GM13977 (cell line): ENCODE measurements around the gene SEMA4C.

Experiments used
- DNase-seq: peaks from one replicate; pipeline ENCODE4 v3.0.0; 2012; ENCODE audit warnings: low spot score
- in situ Hi-C: fragments of 300-500 bp; cut with MboI; formaldehyde crosslinking; loops from one replicate; pipeline ENCODE4 v1.12.0; 2022; ENCODE audit warnings: low sequenced_read_pairs, low pct_unique_long_range_greater_than_20kb, mixed read lengths, inconsistent platforms; ENCODE audit not compliant: unreplicated experiment
- TF ChIP-seq, protein P1 (sequence below): IDR thresholded peaks from 2 replicates; pipeline ENCODE4 v1.5.1; 2012; ENCODE audit warnings: mild to moderate bottlenecking, control low read depth; ENCODE audit not compliant: insufficient read depth; ENCODE audit errors: extremely low read depth, missing control alignments

The SEMA4C gene

DNA sequence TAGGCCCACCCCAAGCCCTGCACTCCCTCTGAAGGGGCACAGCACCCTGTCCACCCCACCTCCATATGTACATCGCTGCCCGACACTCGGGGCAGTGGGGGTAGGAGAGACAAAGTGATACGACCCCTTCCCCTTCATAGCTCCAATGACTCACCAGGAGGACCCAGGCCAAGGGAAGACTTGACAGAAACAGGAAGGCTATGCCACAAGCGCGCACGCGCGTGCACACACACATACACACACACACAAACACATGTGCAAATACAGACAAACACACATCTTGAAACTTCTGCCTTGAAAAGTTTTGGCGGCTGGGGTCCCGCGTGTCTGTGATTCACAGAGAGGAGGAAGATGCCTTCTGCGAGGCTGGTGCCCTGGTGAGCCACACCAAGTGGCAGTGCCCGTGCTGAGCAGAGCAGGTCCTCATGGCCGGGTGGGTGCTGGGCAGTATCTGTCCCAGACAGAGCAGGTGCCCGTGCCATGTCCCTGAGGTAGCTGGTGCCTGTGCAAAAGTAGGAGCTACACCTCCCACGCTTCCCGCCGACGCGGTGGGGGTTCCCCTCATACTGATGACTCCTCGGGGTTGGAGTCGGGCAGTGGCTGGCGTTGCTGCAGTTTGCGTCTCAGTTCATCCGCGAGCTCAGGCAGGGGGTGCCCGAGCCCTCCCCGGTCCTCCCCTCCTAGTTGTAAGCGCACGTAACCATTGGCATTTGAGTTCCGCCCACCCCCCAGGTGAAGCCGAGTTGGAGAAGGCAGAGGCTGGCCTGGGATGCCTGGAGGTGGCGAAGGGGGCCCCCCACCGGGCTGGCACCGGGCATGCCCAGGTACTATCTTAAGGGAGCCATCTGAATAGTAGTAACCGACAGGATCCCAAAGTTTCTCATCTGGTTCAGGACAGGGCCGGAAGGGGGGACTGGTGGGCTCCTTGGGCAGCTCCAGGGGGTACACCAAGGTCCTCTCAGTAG lies 9.5 kb downstream of the SEMA4C start:
- in situ Hi-C loops, result no loop called here
- DNase-seq, result no peak
- TF ChIP-seq, protein P1, sequence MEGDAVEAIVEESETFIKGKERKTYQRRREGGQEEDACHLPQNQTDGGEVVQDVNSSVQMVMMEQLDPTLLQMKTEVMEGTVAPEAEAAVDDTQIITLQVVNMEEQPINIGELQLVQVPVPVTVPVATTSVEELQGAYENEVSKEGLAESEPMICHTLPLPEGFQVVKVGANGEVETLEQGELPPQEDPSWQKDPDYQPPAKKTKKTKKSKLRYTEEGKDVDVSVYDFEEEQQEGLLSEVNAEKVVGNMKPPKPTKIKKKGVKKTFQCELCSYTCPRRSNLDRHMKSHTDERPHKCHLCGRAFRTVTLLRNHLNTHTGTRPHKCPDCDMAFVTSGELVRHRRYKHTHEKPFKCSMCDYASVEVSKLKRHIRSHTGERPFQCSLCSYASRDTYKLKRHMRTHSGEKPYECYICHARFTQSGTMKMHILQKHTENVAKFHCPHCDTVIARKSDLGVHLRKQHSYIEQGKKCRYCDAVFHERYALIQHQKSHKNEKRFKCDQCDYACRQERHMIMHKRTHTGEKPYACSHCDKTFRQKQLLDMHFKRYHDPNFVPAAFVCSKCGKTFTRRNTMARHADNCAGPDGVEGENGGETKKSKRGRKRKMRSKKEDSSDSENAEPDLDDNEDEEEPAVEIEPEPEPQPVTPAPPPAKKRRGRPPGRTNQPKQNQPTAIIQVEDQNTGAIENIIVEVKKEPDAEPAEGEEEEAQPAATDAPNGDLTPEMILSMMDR, result no peak

DNA sequence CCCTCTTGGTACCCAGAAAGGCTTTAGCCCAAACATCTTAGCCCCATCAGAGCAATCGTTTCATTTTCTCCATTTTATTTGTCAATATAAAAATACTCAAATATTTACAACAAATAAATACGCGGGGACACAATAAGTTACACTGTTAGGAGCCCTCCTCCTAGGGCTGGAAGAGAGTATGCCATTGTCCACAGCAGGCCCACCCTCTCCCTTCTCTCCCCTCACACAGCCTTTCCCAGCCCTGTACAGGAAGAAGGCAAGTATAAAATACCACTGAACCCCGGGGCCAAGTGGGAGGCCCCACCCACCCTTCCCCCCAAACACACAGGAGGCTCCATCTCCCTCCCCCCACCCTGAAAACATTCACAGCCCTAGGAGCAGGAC lies 10.2 kb downstream of the SEMA4C start:
- in situ Hi-C loops, result loop anchor here (10.0 kb wide), 1 partner anchor 95 kb away; no protein-coding TSS in a partner anchor
- TF ChIP-seq, protein P1, result no peak
- peak; percentile 29 for DNase-seq

DNA sequence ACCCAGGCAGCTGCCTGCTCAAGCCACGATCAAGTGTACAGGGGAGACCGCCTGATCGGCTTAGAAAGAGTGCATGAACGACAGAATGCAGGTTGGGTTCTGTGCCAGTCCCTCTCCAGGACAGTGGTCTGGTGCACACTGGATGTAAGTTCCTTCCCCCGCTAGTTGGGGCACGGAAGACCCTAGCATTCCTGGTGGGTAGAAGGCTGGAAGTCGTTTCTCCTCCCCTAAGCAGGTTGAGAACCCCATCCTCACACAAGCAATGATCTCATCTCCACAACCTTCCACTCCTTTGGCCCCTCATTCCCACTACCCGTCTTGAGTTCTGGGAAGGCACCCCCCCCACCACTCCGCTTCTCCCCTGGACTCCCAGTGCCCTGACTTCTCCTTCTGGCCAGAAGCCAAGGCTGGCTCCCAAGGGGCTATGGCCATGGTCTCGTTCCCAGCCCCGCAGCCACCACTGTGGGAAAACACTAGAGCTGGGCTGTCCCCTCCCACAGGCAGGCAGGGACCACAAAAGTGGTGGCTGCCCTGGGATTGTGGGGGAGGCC lies 10.7 kb downstream of the SEMA4C start:
- TF ChIP-seq, protein P1, result no peak
- DNase-seq, result peak; percentile 29
- in situ Hi-C loops, result loop anchor here (10.0 kb wide), 1 partner anchor 96 kb away; no protein-coding TSS in a partner anchor

DNA sequence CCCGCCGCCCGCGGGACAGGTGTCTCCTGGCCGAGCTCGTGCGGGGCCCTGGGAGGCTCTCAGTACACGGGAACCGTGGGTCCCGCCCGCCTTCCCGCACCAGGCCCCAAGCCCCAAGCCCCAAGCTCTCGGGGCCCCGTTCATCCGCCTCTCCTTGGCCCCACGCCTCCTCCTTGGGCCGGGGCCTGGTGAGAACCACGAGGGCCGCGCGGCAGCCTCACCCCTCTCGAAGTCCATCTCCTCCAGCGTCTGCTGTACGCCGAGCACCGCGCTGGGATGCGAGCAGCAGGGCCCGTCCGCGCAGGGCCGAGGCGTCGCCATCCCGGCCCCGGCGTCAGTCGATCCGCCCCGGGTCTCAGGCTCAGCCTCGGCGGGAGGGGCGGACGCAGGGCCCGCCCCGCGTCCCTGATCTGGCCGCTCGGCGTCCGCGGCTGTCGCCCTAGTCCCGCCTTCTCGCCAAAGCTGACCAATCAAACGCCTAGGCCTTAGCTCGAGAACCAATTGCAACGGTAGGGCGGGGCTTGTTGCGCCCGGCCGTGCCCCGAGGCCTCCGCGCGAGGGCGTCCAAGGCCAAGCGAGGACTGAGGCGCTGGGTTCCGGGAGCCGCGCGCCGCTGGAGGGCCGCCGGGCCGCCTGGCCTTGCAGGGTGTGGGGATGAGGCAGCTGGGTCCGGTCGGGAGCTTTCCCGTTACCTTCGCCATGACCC lies 12.1 kb downstream of the SEMA4C start, which contains the start of gene ANKRD39:
Gene ANKRD39 (minus strand): TSS at position 350 of the 706 bp plus-strand sequence. CDS start 29 bp downstream, at position 321.
- peak; percentile 100 for DNase-seq
- in situ Hi-C loops, result loop anchor here (10.0 kb wide), 1 partner anchor 97 kb away; no protein-coding TSS in a partner anchor
- TF ChIP-seq, protein P1, result peak; percentile 96

DNA sequence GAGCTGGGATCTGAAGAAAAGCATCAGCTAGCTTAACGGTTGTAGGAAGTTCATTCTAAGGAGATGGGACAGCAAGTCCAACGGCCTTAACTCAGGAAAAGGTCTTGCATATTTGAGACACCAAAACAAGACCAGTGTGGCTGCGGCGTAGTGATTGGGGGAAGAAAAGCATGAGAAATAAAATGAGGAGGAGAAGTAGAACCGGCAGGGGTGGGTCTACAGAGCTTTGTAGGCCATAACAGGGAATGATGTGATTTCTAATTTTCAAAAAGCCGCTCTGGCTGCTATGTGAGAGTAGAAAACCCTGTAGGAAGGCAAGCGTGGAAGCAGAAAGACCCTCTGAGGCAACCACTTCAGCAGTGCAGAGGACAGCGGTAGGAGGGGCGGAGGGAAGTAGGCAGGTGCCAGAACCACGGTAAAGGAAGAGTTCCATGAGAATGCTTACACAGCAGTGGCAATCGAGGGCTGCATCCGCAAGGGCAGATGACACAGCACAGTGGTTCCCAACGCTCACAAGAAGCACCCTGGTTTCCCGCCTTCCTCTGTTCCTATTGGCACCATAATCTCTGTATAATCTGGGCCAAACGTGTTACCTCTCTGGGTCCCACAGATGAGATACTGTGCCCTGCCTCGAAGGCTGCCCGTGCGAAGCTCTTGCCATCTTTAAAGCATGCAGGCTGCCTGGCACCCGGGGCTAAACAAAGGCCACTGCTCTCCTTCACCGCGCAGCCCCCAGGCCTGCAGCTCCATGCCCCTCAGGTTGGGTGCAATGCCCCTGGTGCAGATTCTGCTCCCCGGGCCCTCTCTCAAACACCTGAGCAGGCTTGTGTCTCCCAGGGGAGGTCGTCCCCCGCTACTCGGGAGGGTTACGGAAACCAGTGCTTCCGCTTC lies 12.9 kb downstream of the SEMA4C start:
- TF ChIP-seq, protein P1, result no peak
- in situ Hi-C loops, result loop anchor here (10.0 kb wide), 1 partner anchor 98 kb away; no protein-coding TSS in a partner anchor
- peak; percentile 35 for DNase-seq
